ENCODE measurements around the gene GREB1L.

DNA sequence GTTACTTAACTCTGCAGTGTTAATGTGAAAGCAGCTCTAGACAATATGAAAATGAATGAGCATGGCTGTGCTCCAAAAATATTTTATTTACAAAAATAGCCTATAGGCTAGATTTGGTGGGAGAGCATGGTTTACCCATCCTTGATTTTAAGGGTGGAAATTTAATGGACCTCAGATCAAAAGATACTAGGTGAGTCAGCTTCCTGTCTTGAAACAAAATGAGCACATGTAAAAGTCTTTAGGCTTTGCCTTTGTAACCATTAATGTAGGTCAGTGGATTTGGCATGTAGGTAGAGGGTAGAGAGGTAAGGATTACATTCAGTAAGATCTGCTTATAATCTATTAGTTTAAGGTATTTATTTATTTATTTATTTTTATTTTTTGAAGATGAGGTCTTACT is 72.7 kb downstream of the GREB1L start:
- TF ChIP-seq, protein P1, sequence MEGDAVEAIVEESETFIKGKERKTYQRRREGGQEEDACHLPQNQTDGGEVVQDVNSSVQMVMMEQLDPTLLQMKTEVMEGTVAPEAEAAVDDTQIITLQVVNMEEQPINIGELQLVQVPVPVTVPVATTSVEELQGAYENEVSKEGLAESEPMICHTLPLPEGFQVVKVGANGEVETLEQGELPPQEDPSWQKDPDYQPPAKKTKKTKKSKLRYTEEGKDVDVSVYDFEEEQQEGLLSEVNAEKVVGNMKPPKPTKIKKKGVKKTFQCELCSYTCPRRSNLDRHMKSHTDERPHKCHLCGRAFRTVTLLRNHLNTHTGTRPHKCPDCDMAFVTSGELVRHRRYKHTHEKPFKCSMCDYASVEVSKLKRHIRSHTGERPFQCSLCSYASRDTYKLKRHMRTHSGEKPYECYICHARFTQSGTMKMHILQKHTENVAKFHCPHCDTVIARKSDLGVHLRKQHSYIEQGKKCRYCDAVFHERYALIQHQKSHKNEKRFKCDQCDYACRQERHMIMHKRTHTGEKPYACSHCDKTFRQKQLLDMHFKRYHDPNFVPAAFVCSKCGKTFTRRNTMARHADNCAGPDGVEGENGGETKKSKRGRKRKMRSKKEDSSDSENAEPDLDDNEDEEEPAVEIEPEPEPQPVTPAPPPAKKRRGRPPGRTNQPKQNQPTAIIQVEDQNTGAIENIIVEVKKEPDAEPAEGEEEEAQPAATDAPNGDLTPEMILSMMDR (IDR thresholded peaks at IDR 0.05; ENCODE audit: low read length), result no peak
- no peak for TF ChIP-seq EZH2 (IDR thresholded peaks at IDR 0.05; ENCODE audit: borderline replicate concordance, low read length)
